Mesenchymal stem cell (in vitro differentiated cells and primary cell): Measurements from ENCODE around the gene PATZ1.
A peak's percentile ranks its signal among the peaks of the same experiment; 100 is the strongest.
"Not testable (repeated sequence)": the region's sequence is repeated elsewhere in the genome, so short reads cannot be mapped to it uniquely, and the experiment has no call there.

ENCODE experiments used
- DNase-seq: peaks from one replicate; pipeline ENCODE4 v3.0.0-alpha.2; 2013
- H2AFZ ChIP-seq: one replicate; pipeline ENCODE4 v1.6.1; 2013; ENCODE audit warnings: low read depth, mild to moderate bottlenecking, control low read depth, inconsistent platforms, low read length, moderate library complexity
- H2AK5ac ChIP-seq: 2 replicates; pipeline ENCODE4 v1.6.1; 2013; ENCODE audit warnings: low read length, moderate library complexity, mild to moderate bottlenecking, inconsistent platforms; ENCODE audit not compliant: severe bottlenecking
- H2BK120ac ChIP-seq: one replicate; pipeline ENCODE4 v1.6.1; 2013; ENCODE audit warnings: low read depth, mild to moderate bottlenecking, inconsistent platforms, low read length, moderate library complexity
- H2BK12ac ChIP-seq, 2 experiments: one replicate each; pipeline ENCODE4 v1.6.1; 2013; ENCODE audit warnings: inconsistent platforms in 2 of 2, low read length in 2 of 2, mild to moderate bottlenecking in 2 of 2, moderate library complexity in 2 of 2, control low read depth in 1 of 2
- H2BK15ac ChIP-seq: one replicate; pipeline ENCODE4 v1.6.1; 2013; ENCODE audit warnings: mild to moderate bottlenecking, low read depth, inconsistent platforms; ENCODE audit not compliant: poor library complexity, severe bottlenecking
- H2BK5ac ChIP-seq: 2 replicates; pipeline ENCODE4 v1.6.1; 2013; ENCODE audit warnings: low read depth, mild to moderate bottlenecking, low read length, control low read depth, inconsistent platforms; ENCODE audit not compliant: poor library complexity, severe bottlenecking
- H3K14ac ChIP-seq, 2 experiments: one replicate each; pipeline ENCODE4 v1.6.1; 2013; ENCODE audit warnings: inconsistent platforms in 2 of 2, low read length in 2 of 2, control low read depth in 1 of 2, mild to moderate bottlenecking in 1 of 2, moderate library complexity in 1 of 2
- H3K18ac ChIP-seq, 2 experiments: one replicate each; pipeline ENCODE4 v1.6.1; 2013; ENCODE audit warnings: inconsistent platforms in 2 of 2, low read length in 2 of 2, control low read depth in 1 of 2, low read depth in 1 of 2, mild to moderate bottlenecking in 1 of 2
- H3K23ac ChIP-seq, 2 experiments: one replicate each; pipeline ENCODE4 v1.6.1; 2013; ENCODE audit warnings: inconsistent platforms in 2 of 2, low read length in 2 of 2, mild to moderate bottlenecking in 2 of 2, moderate library complexity in 2 of 2, control low read depth in 1 of 2
- H3K27ac ChIP-seq: 2 replicates; pipeline ENCODE4 v1.5.1; 2013; ENCODE audit warnings: mild to moderate bottlenecking, moderate library complexity, low read length, control low read depth, inconsistent platforms; ENCODE audit not compliant: poor library complexity, severe bottlenecking
- H3K27me3 ChIP-seq, 2 experiments: 2 replicates each; pipeline versions ENCODE4 v1.6.1 to v1.7.0; 2013; ENCODE audit warnings: low read length in 2 of 2, mild to moderate bottlenecking in 2 of 2, moderate library complexity in 2 of 2, control low read depth in 1 of 2, inconsistent platforms in 1 of 2; ENCODE audit not compliant: control insufficient read depth in 1 of 2, insufficient read depth in 1 of 2
- H3K36me3 ChIP-seq, 2 experiments: 2 replicates each; pipeline versions ENCODE4 v1.6.1 to v1.7.0; 2013; ENCODE audit warnings: low read length in 2 of 2, control low read depth in 1 of 2, inconsistent platforms in 1 of 2, low read depth in 1 of 2, mild to moderate bottlenecking in 1 of 2; ENCODE audit not compliant: insufficient read depth in 2 of 2, control insufficient read depth in 1 of 2
- H3K4ac ChIP-seq, 2 experiments: one replicate each; pipeline ENCODE4 v1.6.1; 2013; ENCODE audit warnings: inconsistent platforms in 2 of 2, low read length in 2 of 2, mild to moderate bottlenecking in 2 of 2, moderate library complexity in 2 of 2, control low read depth in 1 of 2, low read depth in 1 of 2
- H3K4me1 ChIP-seq: 2 replicates; pipeline ENCODE4 v1.6.1; 2013; ENCODE audit warnings: low read depth, low read length, control low read depth; ENCODE audit not compliant: control insufficient read depth, insufficient read depth
- H3K4me2 ChIP-seq: 2 replicates; pipeline ENCODE4 v1.6.1; 2013; ENCODE audit warnings: low read length, mild to moderate bottlenecking, inconsistent platforms; ENCODE audit not compliant: poor library complexity, severe bottlenecking
- H3K4me3 ChIP-seq, 2 experiments: 2 replicates each; pipeline versions ENCODE4 v1.5.1 to v1.7.0; 2013; ENCODE audit warnings: low read length in 2 of 2, mild to moderate bottlenecking in 2 of 2, control low read depth in 1 of 2, low read depth in 1 of 2; ENCODE audit not compliant: insufficient read depth in 1 of 2
- H3K79me1 ChIP-seq: replicated peaks from 2 replicates; pipeline ENCODE4 v1.6.1; 2013; ENCODE audit warnings: mild to moderate bottlenecking, control low read depth, low read length, inconsistent platforms; ENCODE audit not compliant: poor library complexity, severe bottlenecking
- H3K9ac ChIP-seq: 2 replicates; pipeline ENCODE4 v1.7.0; 2013; ENCODE audit warnings: mild to moderate bottlenecking, low read length, moderate library complexity
- H3K9me3 ChIP-seq: 2 replicates; pipeline ENCODE4 v1.7.0; 2013; ENCODE audit warnings: mild to moderate bottlenecking, low read length; ENCODE audit not compliant: control insufficient read depth
- H4K8ac ChIP-seq: one replicate; pipeline ENCODE4 v1.6.1; 2013; ENCODE audit warnings: inconsistent platforms, mild to moderate bottlenecking, low read length, moderate library complexity
- H4K91ac ChIP-seq: one replicate; pipeline ENCODE4 v1.6.1; 2013; ENCODE audit warnings: mild to moderate bottlenecking, low read length, inconsistent platforms
- WGBS: methylation state at CpG from one replicate; pipeline ENCODE4 v1.1.7; 2013; ENCODE audit warnings: mixed read lengths; 5-methylcytosine and 5-hydroxymethylcytosine counted together

PATZ1 gene

GRCh38 chr22:31349960-31350359, 3.8 kb upstream of the PATZ1 start:
- H3K4me1 ChIP-seq, result peaks cover 14% of the 10 kb centered on the region
- peaks cover 1% of the 10 kb centered on the region for H3K79me1 ChIP-seq
- no peak overlapping the region for H3K18ac ChIP-seq
- no peak for DNase-seq
- H3K36me3 ChIP-seq, result peaks cover 0 to 4% of the 10 kb centered on the region in 2 experiments
- no peak overlapping the region for H3K27ac ChIP-seq
- H2BK12ac ChIP-seq, result no peak overlapping the region
- H3K9me3 ChIP-seq, result no peaks in the 10 kb centered on the region
- no peak overlapping the region for H2BK15ac ChIP-seq
- no peak overlapping the region for H4K8ac ChIP-seq
- no peak overlapping the region for H4K91ac ChIP-seq
- no peak overlapping the region for H3K4ac ChIP-seq
- no peak overlapping the region for H3K23ac ChIP-seq
- H3K4me3 ChIP-seq, result no peak overlapping the region
- no peak overlapping the region for H2AFZ ChIP-seq
- H2AK5ac ChIP-seq, result no peak overlapping the region
- no peak overlapping the region for H3K14ac ChIP-seq
- peaks cover 0 to 8% of the 10 kb centered on the region in 2 experiments for H3K27me3 ChIP-seq
- H2BK120ac ChIP-seq, result no peak overlapping the region
- no peak overlapping the region for H3K4me2 ChIP-seq
- H3K9ac ChIP-seq, result no peak overlapping the region
- no peak overlapping the region for H2BK5ac ChIP-seq

- no peak overlapping the region for H3K23ac ChIP-seq
- H2BK12ac ChIP-seq, result no peak overlapping the region
- H2BK5ac ChIP-seq, result no peak overlapping the region
- no peak overlapping the region for H3K9ac ChIP-seq
- no peak overlapping the region for H3K18ac ChIP-seq
- H3K4me3 ChIP-seq, result no peak overlapping the region
- H3K27me3 ChIP-seq, result peaks cover 0 to 8% of the 10 kb centered on the region in 2 experiments
- H3K79me1 ChIP-seq, result peaks cover 8% of the 10 kb centered on the region
- no peak overlapping the region for H2BK15ac ChIP-seq
- no peak for DNase-seq
- H3K36me3 ChIP-seq, result peaks cover 3 to 12% of the 10 kb centered on the region in 2 experiments
- H2BK120ac ChIP-seq, result no peak overlapping the region
- H4K8ac ChIP-seq, result no peak overlapping the region
- H3K14ac ChIP-seq, result no peak overlapping the region
- no peaks in the 10 kb centered on the region for H3K9me3 ChIP-seq
- H3K4me2 ChIP-seq, result no peak overlapping the region
- no peak overlapping the region for H2AK5ac ChIP-seq
- no peak overlapping the region for H4K91ac ChIP-seq
- H2AFZ ChIP-seq, result no peak overlapping the region
- no peak overlapping the region for H3K27ac ChIP-seq
- no peak overlapping the region for H3K4ac ChIP-seq
- H3K4me1 ChIP-seq, result peaks cover 25% of the 10 kb centered on the region
- WGBS, result 94% methylated on average over 4 of the region's 6 CpGs
These were observed 2.6 kb upstream of the PATZ1 start for GRCh38 chr22:31348766-31349165.

- H3K4ac ChIP-seq, H2BK120ac ChIP-seq, H3K23ac ChIP-seq, H3K79me1 ChIP-seq, H2BK12ac ChIP-seq, H3K14ac ChIP-seq, H4K91ac ChIP-seq, H3K27me3 ChIP-seq, H2BK5ac ChIP-seq, H2AFZ ChIP-seq, H3K27ac ChIP-seq, DNase-seq, H2BK15ac ChIP-seq, H3K9me3 ChIP-seq: not testable (repeated sequence)
- 95% methylated on average over 16 of the region's 16 CpGs for WGBS
- peaks cover 32% of the 10 kb centered on the region for H3K4me1 ChIP-seq
- peak overlapping the region; percentile 95 for H3K4me2 ChIP-seq
- H3K18ac ChIP-seq, result peak overlapping the region in 1 of 2 experiments; percentile 85
- H3K9ac ChIP-seq, result peak overlapping the region; percentile 83
- H3K4me3 ChIP-seq, result peak overlapping the region in 1 of 2 experiments; percentile 82
- peak overlapping the region; percentile 33 for H2AK5ac ChIP-seq
- H3K36me3 ChIP-seq, result peaks cover 3 to 12% of the 10 kb centered on the region in 2 experiments
- H4K8ac ChIP-seq, result peak overlapping the region; percentile 0
These were observed 1.8 kb upstream of the PATZ1 start for GRCh38 chr22:31348009-31348337.

GRCh38 chr22:31347251-31348008, 1.3 kb upstream of the PATZ1 start:
- H3K14ac ChIP-seq, result peak overlapping the region in 1 of 2 experiments; percentile 2
- H3K27me3 ChIP-seq, result peaks cover 0 to 8% of the 10 kb centered on the region in 2 experiments
- H3K4me3 ChIP-seq, result peak overlapping the region; percentile 56 to 82
- H4K8ac ChIP-seq, result peak overlapping the region; percentile 98
- H3K4me1 ChIP-seq, result peaks cover 37% of the 10 kb centered on the region
- peak overlapping the region in 1 of 2 experiments; percentile 35 for H2BK12ac ChIP-seq
- peak overlapping the region; percentile 94 for H2BK120ac ChIP-seq
- H3K4ac ChIP-seq, result peak overlapping the region; percentile 32 to 78
- H3K79me1 ChIP-seq, result peaks cover 14% of the 10 kb centered on the region
- H3K18ac ChIP-seq, result peak overlapping the region; percentile 93 to 95
- H3K36me3 ChIP-seq, result peaks cover 7 to 17% of the 10 kb centered on the region in 2 experiments
- peak overlapping the region; percentile 92 for H4K91ac ChIP-seq
- H3K4me2 ChIP-seq, result peak overlapping the region; percentile 95
- peak overlapping the region; percentile 33 for H2AK5ac ChIP-seq
- WGBS, result 1% methylated on average over 50 of the region's 50 CpGs
- H3K27ac ChIP-seq, result peak overlapping the region; percentile 87
- peak; percentile 89 for DNase-seq
- H2BK5ac ChIP-seq, result peak overlapping the region; percentile 71
- no peak overlapping the region for H3K23ac ChIP-seq
- H2AFZ ChIP-seq, result peak overlapping the region; percentile 70
- peak overlapping the region; percentile 83 for H3K9ac ChIP-seq
- no peaks in the 10 kb centered on the region for H3K9me3 ChIP-seq
- H2BK15ac ChIP-seq, result peak overlapping the region; percentile 20
